Activated naive CD8-positive, alpha-beta T cell treated with anti-CD3 and anti-CD28 coated beads, Interleukin-2, amount 10 ng/mL, durations not matched to agents 7 days and 5 days (primary cell): ENCODE data around the gene CDC6. TPM values are rescaled to one million over a fixed set of nuclear protein-coding genes. Genes with fewer than 3 reads are reported as not detected.
"Not testable (repeated sequence)": the region's sequence is repeated elsewhere in the genome, so short reads cannot be mapped to it uniquely, and the experiment has no call there.

Source experiments
- ATAC-seq: fragments of 150-1000 bp; cut with Tn5 transposase; one replicate; pipeline ENCODE4 v1.10.0; 2021; ENCODE audit warnings: low read depth, moderate library complexity
- POLR2A ChIA-PET: fragments of 350-600 bp; sonication (Branson Sonifier 250); formaldehyde crosslinking; loops from one replicate; lab custom pipeline; 2021; ENCODE audit warnings: antibody characterized with exemption; lab: Charles Lee
- DNase-seq: peaks from one replicate; pipeline ENCODE4 v3.0.0; 2021
- H3K27ac Mint-ChIP-seq: one replicate; pipeline ENCODE4 v1.8.0; 2022; ENCODE audit warnings: mild to moderate bottlenecking, mixed read lengths
- H3K27me3 Mint-ChIP-seq: one replicate; pipeline ENCODE4 v1.8.0; 2022; ENCODE audit warnings: mild to moderate bottlenecking, moderate library complexity, mixed read lengths
- H3K36me3 Mint-ChIP-seq: one replicate; pipeline ENCODE4 v1.8.0; 2021; ENCODE audit warnings: mild to moderate bottlenecking, mixed read lengths
- H3K4me1 Mint-ChIP-seq: one replicate; pipeline ENCODE4 v1.8.0; 2021; ENCODE audit warnings: mixed read lengths
- H3K4me3 Mint-ChIP-seq: one replicate; pipeline ENCODE4 v1.8.0; 2022; ENCODE audit warnings: mild to moderate bottlenecking, moderate library complexity, mixed read lengths
- H3K9me3 Mint-ChIP-seq: one replicate; pipeline ENCODE4 v1.8.0; 2021; ENCODE audit warnings: mixed read lengths
- total RNA-seq, 2 experiments: library from RNA; stranded (reverse); gene quantifications; one replicate each; pipeline ENCODE4 v1.2.3, GENCODE V29; 2021

The CDC6 gene
- total RNA-seq, 2 experiments from 2014 or later = 67.9 to 75.2 TPM

DNA sequence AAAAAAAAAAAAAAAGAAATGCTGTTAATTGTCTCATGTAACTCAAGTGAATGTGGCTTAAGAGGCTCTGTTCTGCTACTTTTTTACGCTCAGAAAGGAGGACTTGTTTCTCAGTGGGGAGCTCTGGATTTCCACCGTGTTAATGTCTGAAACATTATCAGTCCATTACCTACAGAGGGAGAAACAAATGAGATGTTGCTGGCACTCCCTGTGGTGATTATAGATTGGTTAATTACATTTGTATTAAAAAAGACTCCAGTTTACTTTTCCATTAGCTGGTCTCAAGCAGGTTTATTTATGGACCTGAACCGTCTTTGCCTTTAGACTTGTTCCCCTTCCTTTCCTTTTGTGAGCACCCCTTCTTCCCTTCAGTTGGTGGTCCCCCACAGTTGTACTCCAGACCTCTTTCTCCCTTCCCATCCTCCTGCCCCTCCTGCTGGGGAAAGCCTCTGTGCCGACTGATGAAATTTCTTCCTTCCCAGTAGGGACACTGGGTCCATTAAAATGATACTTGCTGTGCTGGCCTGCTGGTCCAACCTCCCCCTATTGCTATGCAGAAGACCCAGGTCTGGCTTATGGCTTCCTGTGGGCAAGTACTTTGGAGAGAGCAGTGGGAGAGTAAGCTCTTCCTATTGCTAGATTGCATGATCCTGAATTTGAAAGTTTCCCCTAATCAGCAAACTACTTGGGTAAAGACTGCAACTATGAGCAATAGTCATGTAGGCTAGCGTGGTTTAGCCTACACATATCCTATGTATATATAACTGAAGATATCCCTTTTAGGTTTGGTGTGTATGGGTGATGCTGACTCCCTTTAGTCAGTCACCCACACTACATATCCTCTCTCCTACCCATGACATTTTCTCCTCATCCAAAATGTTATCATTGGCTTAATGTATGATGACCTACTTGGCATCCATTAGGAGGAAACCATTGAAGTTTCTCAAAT, 8.1 kb downstream of the CDC6 start:
- no peak for DNase-seq
- POLR2A ChIA-PET = interaction anchor here (1.2 to 1.6 kb wide), 2 partner anchors 8 to 12 kb away, joined by 4 to 5 read pairs; partner anchors contain the start of gene CDC6
- Mint-ChIP-seq H3K9me3 (no peaks in the 10 kb centered on the region), H3K27ac (no peak overlapping the region), H3K27me3 (no peaks in the 10 kb centered on the region), H3K4me3 (no peak overlapping the region), H3K36me3 (peaks cover 35% of the 10 kb centered on the region), H3K4me1 (peaks cover 16% of the 10 kb centered on the region)
- no peak for ATAC-seq

DNA sequence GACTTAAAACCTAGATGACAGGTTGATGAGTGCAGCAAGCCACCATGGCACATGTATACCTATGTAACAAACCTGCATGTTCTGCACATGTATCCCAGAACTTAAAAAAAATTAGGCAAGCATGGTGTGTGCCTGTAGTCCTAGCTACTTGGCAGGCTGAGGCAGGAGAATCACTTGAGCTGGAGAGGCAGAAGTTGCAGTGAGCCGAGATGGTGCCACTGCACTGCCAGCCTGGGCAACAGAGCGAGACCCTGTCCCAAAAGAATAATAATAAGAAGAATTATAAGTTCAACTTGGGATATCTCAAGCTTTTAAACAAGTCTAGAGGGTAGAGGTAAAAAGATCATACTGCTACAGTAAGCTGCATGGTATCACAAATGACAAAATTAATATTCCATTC, 9.8 kb downstream of the CDC6 start:
- Mint-ChIP-seq H3K27me3 (no peaks in the 10 kb centered on the region), H3K27ac (no peak overlapping the region), H3K4me3 (no peak overlapping the region), H3K9me3 (no peaks in the 10 kb centered on the region), H3K36me3 (peaks cover 43% of the 10 kb centered on the region), H3K4me1 (peaks cover 18% of the 10 kb centered on the region)
- ATAC-seq = no peak
- POLR2A ChIA-PET = interaction anchor here (1.8 kb wide), 1 partner anchor 10 kb away, joined by 7 read pairs; no protein-coding TSS in a partner anchor
- DNase-seq = no peak

DNA sequence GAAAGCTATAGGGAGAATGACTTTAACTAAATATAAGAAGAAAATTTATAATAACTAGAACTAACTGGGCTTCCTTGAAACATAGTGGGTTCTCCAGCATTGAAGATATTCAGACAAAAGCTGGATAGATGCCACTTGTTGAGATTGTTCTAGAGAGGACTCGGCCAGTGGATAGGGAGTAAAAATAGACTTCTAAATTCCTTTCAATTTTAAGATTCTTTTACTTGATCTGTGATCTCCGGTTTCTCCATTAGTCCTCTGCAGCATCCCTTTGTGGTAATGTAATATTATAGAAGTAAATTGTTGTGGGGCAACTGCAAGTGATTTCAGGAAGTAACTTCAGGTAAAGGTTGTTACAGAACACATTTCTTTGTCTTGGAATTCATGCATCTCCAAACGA, 11.0 kb downstream of the CDC6 start:
- Mint-ChIP-seq H3K4me3 (no peak overlapping the region), H3K27me3 (no peaks in the 10 kb centered on the region), H3K36me3 (peaks cover 46% of the 10 kb centered on the region), H3K27ac (no peak overlapping the region), H3K9me3 (no peaks in the 10 kb centered on the region), H3K4me1 (peaks cover 20% of the 10 kb centered on the region)
- POLR2A ChIA-PET = interaction anchor here (1.3 to 1.8 kb wide), 2 partner anchors 9 to 11 kb away, joined by 5 to 7 read pairs; no protein-coding TSS in a partner anchor
- DNase-seq = no peak
- ATAC-seq = no peak

DNA sequence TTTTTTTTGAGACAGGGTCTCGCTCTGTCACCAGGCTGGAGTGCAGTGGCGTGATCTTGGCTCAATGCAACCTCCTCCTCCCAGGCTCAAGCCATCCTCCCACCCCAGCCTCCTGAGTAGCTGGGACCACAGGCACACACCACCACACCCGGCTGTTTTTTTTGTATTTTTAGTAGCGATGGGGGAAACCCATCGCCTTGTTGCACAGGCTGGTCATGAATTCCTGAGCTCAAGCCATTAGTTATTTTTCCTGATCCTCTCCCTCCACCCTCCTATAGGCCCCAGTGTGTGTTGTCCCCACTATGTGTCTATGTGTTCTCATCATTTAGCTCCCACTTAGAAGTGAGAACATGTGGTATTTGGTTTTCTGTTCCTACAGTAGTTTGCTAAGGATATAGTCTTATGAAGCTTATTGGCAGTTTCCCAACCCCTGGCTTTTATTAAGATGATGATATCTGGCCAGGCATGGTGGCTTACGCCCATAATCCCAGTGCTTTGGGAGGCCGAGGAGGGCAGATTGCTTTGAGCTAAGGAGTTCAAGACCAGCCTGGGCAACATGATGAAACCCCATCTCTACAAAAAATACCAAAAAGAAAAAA, 11.6 kb downstream of the CDC6 start:
- H3K27me3 Mint-ChIP-seq, ATAC-seq, H3K9me3 Mint-ChIP-seq, H3K27ac Mint-ChIP-seq, DNase-seq, H3K4me3 Mint-ChIP-seq: not testable (repeated sequence)
- Mint-ChIP-seq H3K4me1 (peaks cover 22% of the 10 kb centered on the region), H3K36me3 (peaks cover 45% of the 10 kb centered on the region)
- POLR2A ChIA-PET = interaction anchor here (1.0 to 2.0 kb wide), 4 partner anchors 8 to 55 kb away, joined by 3 to 7 read pairs (median 4); no protein-coding TSS in a partner anchor

DNA sequence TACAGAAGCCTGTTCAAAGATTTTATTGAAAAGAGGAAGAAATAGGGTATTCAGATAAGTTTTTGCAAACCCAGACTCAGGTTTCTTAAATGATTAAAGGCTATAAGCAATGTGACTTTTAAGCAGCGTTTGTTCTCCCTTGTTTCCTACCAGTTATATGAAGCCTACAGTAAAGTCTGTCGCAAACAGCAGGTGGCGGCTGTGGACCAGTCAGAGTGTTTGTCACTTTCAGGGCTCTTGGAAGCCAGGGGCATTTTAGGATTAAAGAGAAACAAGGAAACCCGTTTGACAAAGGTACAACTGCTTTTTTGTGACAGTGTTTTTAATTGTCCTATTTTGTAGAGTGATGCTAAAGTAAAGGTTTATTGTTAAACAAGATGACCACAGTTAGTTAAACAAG, 13.6 kb downstream of the CDC6 start:
- H3K4me1 Mint-ChIP-seq = peaks cover 22% of the 10 kb centered on the region

DNA sequence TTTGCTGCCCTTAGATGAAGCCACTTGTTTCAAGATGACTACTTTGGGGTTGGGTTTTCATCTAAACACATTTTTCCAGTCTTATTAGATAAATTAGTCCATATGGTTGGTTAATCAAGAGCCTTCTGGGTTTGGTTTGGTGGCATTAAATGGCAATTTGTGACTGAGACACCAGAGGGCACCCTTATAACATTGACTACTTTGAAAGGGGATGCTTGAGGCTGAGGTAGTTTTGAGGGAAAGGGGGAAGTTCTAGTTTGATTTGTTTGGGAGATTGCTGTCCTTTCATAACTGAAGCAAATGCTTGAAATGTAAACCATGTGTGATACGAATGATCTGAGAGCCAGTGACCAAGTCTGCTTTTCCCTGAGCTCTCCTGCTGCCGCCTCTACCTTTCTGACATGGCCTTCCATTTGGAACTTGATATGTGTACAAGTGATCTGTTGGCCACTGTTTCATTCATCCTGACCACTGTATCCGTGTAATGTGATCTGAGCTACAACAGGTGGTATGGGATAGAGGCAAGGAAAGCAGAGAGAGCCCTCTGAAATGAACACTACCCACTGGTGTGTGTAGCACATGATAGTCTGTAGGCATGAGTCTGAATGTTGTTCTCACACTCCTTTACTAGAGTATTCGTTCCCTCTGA, 15.5 kb downstream of the CDC6 start:
- no peaks in the 10 kb centered on the region for H3K9me3 Mint-ChIP-seq
- peaks cover 27% of the 10 kb centered on the region for H3K36me3 Mint-ChIP-seq
- no peak for ATAC-seq
- POLR2A ChIA-PET = interaction anchor here (0.6 to 8.2 kb wide), 8 partner anchors 13 to 230 kb away, joined by 3 to 79 read pairs (median 4); no protein-coding TSS in a partner anchor
- peak overlapping the region; percentile 1 for H3K27ac Mint-ChIP-seq
- no peak overlapping the region for H3K4me3 Mint-ChIP-seq
- H3K4me1 Mint-ChIP-seq = peaks cover 22% of the 10 kb centered on the region
- no peaks in the 10 kb centered on the region for H3K27me3 Mint-ChIP-seq
- DNase-seq = no peak

More for the DNA sequence above, 13.6 kb downstream of the CDC6 start:
- Mint-ChIP-seq H3K9me3 (no peaks in the 10 kb centered on the region), H3K36me3 (peaks cover 36% of the 10 kb centered on the region), H3K4me3 (no peak overlapping the region), H3K27me3 (no peaks in the 10 kb centered on the region), H3K27ac (no peak overlapping the region)
- POLR2A ChIA-PET = no interaction called here
- ATAC-seq = no peak
- DNase-seq = no peak

DNA sequence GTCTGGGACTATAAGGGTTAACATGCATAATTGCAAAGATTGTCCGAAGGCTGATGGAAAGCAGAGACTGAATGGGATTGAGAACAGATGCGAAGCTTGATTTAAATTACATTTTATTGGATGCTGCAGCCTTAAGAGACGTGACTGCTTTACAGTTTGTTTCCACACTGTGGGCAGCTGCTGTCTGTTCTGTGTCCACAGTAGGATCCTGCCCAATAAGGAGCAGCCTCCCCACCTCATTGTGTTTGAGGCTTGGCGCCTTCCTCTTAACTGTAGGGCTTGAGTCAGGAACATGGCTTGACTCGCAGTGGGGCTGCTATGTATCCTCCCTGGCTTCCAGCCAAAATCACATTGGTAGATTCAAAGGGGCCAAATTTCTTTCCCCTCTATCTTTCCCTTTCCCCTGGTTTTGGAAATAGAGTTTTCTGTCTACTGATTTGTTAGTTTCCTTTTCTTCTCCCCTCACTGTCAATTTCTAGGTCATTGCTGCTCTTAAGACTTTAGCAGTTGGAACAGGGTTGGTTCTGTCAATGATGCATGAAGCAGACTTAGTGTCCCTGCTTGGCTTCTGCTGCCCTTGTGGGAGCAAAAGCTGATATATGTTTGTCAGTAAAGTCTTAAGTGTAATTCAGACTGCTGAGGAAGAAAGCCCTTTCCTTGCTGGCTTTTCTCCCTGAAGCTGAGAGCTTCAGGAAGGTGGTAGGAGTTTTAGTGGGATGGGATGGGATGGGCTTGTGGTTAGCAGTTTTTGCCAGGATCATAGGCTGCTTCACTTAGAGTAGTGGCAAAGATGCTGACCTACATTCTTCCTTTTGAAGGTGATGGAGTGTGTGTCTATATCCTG, 16.3 kb downstream of the CDC6 start:
- POLR2A ChIA-PET = interaction anchor here (1.1 to 8.2 kb wide), 7 partner anchors 12 to 51 kb away, joined by 3 to 79 read pairs (median 4); no protein-coding TSS in a partner anchor
- ATAC-seq (no peak), DNase-seq (no peak)
- peaks cover 22% of the 10 kb centered on the region for H3K4me1 Mint-ChIP-seq
- H3K36me3 Mint-ChIP-seq = peaks cover 27% of the 10 kb centered on the region
- no peak overlapping the region for H3K27ac Mint-ChIP-seq
- H3K9me3 Mint-ChIP-seq = no peaks in the 10 kb centered on the region
- H3K4me3 Mint-ChIP-seq = no peak overlapping the region
- H3K27me3 Mint-ChIP-seq = no peaks in the 10 kb centered on the region

DNA sequence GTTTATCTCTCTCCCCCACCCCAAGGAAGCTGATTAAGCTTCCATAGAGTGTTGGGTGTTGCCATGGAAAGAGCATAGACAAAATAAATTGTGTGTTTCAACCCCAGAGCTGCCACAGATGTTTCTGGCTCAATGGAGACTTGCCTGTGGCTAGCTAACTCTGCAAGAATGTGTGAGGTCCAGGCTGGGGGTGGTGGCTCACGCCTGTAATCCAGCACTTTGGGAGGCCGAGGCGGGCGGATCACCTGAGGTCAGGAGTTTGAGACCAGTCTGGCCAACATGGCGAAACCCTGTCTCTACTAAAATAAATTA, 16.8 kb downstream of the CDC6 start:
- POLR2A ChIA-PET = interaction anchor here (0.7 to 8.2 kb wide), 4 partner anchors 11 to 48 kb away, joined by 3 to 79 read pairs (median 6); no protein-coding TSS in a partner anchor
- not testable (repeated sequence) for H3K4me3 Mint-ChIP-seq, DNase-seq, H3K27ac Mint-ChIP-seq, ATAC-seq, H3K9me3 Mint-ChIP-seq, H3K27me3 Mint-ChIP-seq
- Mint-ChIP-seq H3K4me1 (peaks cover 25% of the 10 kb centered on the region), H3K36me3 (peaks cover 23% of the 10 kb centered on the region)

DNA sequence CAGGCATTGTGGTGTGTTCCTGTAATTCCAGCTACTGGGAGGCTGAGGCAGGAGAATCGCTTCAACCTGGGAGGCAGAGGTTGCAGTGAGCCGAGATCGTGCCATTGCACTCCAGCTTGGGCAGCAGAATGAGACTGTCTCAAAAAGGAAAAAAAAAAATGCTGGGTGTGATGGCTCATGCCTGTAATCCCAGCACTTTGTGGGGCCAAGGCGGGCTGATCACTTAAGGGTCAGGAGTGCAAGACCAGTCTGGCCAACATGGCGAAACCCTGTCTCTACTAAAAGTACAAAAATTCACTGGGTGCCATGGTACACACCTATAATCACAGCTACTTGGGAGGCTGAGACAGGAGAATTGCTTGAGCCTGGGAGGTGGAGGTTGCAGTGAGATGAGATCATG, 17.2 kb downstream of the CDC6 start:
- POLR2A ChIA-PET = interaction anchor here (0.7 to 8.2 kb wide), 4 partner anchors 12 to 30 kb away, joined by 3 to 79 read pairs (median 6); no protein-coding TSS in a partner anchor
- DNase-seq, ATAC-seq, H3K27ac Mint-ChIP-seq, H3K4me3 Mint-ChIP-seq, H3K9me3 Mint-ChIP-seq, H3K27me3 Mint-ChIP-seq: not testable (repeated sequence)
- Mint-ChIP-seq H3K36me3 (peaks cover 23% of the 10 kb centered on the region), H3K4me1 (peaks cover 27% of the 10 kb centered on the region)

DNA sequence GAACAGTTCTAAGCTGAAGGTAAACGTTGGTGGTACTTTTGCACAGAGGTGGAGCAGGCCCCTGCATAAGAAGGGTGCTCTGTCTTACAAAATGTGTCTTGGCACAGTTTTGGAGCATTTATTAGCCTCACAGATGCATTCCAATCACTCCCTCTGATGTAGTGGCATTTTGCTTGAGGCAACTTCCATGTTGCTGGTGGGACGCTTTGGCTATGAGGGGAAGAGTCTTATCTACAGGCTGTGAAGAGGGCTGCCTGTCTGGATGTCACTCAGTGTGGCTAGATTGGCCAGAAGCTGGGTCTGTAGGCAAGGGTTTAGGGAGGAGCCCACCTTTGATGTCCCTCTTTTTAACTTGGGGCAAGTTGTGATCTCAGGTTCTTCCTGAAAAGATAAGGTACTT, 18.7 kb downstream of the CDC6 start:
- Mint-ChIP-seq H3K9me3 (no peaks in the 10 kb centered on the region), H3K36me3 (peaks cover 21% of the 10 kb centered on the region), H3K27ac (peak overlapping the region; percentile 44), H3K27me3 (no peaks in the 10 kb centered on the region), H3K4me1 (peaks cover 38% of the 10 kb centered on the region), H3K4me3 (no peak overlapping the region)
- POLR2A ChIA-PET = interaction anchor here (0.8 to 8.2 kb wide), 4 partner anchors 14 to 57 kb away, joined by 3 to 79 read pairs (median 4); no protein-coding TSS in a partner anchor
- DNase-seq (no peak), ATAC-seq (no peak)

DNA sequence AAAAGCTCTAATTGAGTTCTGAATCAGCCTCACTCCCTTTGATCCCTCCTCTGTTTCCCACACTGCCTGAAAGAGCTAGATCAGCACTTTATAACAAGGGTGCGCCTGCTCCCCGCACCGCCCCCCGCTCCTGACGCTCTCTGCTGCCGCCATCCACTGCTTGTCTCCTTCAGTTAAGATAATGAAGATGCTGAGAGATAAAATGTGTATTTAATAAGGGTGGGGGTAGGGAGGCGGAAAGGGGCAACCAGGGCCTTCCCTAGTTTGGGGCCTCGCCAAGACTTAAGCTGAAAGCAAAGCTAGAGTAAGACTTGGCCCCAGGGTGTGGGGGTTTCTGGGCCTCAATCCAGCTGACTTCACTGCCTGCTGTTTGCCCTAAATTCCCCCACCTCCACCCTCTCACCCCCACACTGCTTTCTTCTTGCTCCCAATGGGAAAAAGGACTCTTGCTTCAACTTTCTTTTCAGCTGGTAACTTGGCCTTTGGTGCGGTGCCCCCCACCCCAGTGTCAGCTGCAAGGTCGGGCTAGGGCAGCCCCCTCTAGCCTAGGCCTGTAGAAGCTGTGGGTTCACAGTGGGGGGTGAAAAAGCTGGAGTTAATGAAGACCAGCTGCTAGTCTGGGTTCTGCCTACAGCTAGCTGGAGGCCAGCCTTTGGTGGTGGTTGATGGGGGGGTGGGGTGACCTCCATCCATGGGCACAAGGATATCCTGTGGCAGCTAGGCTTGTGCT, 19.5 kb downstream of the CDC6 start:
- ATAC-seq (peak; percentile 29), DNase-seq (no peak)
- Mint-ChIP-seq H3K27me3 (no peaks in the 10 kb centered on the region), H3K27ac (no peak overlapping the region), H3K4me3 (no peak overlapping the region), H3K4me1 (peaks cover 44% of the 10 kb centered on the region), H3K36me3 (peaks cover 14% of the 10 kb centered on the region), H3K9me3 (no peaks in the 10 kb centered on the region)
- POLR2A ChIA-PET = interaction anchor here (0.7 to 8.2 kb wide), 14 partner anchors 9 to 1382 kb away, joined by 3 to 79 read pairs (median 4); partner anchors contain the start of gene CDC6
